Measurements from ENCODE around the gene SNRPA1. TPM values are rescaled to one million over a fixed set of nuclear protein-coding genes. Genes with fewer than 3 reads are reported as not detected.

The SNRPA1 gene
- total and polyA plus RNA-seq, 2 donors (not counting 1 experiment from before 2014, with no cell fraction given): 97.7 to 113 TPM

DNA sequence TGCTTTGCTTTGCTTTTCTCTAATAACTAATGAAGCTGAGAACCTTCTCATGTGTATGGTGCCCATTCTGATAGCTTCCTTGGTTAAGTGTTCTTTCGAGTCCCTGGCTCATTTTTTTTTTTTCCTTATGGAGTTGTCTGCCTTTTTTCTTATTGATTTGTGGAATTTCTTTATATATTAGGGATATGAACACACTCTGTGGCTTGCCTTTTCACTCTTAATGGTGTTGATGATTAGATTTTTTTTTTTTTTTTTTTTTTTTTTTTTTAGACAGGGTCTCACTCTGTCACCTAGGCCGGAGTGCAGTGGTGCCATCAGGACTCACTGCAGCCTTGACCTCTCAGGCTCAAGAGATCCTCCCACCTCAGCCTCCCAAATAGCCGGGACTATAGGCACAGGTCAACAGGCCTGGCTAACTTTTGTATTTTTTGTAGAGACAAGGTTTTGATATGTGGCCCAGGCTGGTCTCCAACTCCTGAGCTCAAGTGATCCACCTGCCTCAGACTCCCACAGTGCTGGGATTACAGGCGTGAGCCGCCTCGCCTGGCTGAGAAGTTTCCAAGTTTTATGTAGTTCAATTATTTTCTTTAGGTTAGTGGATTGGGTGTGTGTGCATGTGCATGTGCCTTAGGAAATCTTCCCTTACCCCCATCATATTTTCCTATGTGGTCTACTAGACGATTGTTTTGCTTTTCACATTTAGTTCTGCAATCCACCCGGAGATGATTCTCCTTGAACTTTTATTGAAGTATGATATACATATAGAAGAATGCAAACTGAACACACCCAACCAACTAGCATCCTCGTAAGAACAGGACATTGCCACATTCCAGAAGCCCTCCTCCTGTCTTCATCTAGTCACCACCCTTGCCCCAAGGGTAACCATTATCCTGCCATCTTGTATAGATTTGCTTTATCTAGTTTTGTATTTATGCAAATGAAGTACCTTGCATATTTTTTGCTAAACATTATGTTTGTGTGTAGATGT lies 1.7 kb upstream of the SNRPA1 start:
- Histone ChIP-seq H3K4me3 (ENCODE audit: control extremely low read depth in 1 of 5, extremely low read depth in 1 of 5, insufficient read depth in 1 of 5, low read depth in 2 of 5, low read length in 4 of 5) (no peak overlapping the region), H3K27ac (ENCODE audit: low read length in 2 of 2) (no peak overlapping the region), H3K4me2 (replicated peaks; ENCODE audit: low read depth, low read length, poor library complexity, severe bottlenecking) (no peak overlapping the region), H4K20me1 (ENCODE audit: control insufficient read depth, insufficient read depth, low read length, poor library complexity, severe bottlenecking) (peaks cover 31% of the 10 kb centered on the region), H2AFZ (ENCODE audit: insufficient read depth, low read depth, low read length, poor library complexity, severe bottlenecking) (no peak overlapping the region), H3K9me3 (ENCODE audit: control extremely low read depth in 1 of 3, control insufficient read depth in 2 of 3, insufficient read depth in 1 of 3, low read length in 2 of 3) (peaks cover 0 to 4% (median 0%) of the 10 kb centered on the region in 3 donors), H3K27me3 (replicated peaks in 1 of 4; ENCODE audit: control extremely low read depth in 1 of 4, control insufficient read depth in 3 of 4, insufficient read depth in 4 of 4, low read length in 3 of 4) (no peaks in the 10 kb centered on the region), H3K79me2 (ENCODE audit: control insufficient read depth, insufficient read depth, low read length) (peaks cover 34% of the 10 kb centered on the region), H3K4me1 (ENCODE audit: control insufficient read depth in 2 of 2, insufficient read depth in 2 of 2, low read length in 2 of 2) (peaks cover 28% of the 10 kb centered on the region in 2 donors), H3K9ac (ENCODE audit: low read length) (no peak overlapping the region), H3K36me3 (replicated peaks in 1 of 2; ENCODE audit: control extremely low read depth in 1 of 2, control insufficient read depth in 1 of 2, extremely low read depth in 1 of 2, insufficient read depth in 2 of 2, low read length in 1 of 2) (peaks cover 4 to 5% of the 10 kb centered on the region in 2 experiments)
- CTCF ChIA-PET: interaction anchor here (1.5 to 13.9 kb wide), 4 partner anchors 8 to 359 kb away, joined by 3 to 159 read pairs (median 10); no protein-coding TSS in a partner anchor
- no peaks in the 10 kb centered on the region for H3K27me3 Mint-ChIP-seq
- intact Hi-C loops (cut with micrococcal nuclease): no loop called here
- ATAC-seq (ENCODE audit: low read depth): no peak
- POLR2A ChIA-PET: no interaction called here
- TF ChIP-seq EZH2 (IDR thresholded peaks at IDR 0.05; ENCODE audit: borderline replicate concordance, insufficient read depth, low read depth, low read length, poor library complexity, severe bottlenecking): no peak
- TF ChIP-seq CTCF (IDR thresholded peaks at IDR 0.05): no peak
- peak overlapping the region; percentile 98 for H3K27ac Mint-ChIP-seq
- WGBS (ENCODE audit: insufficient coverage): no CpG with 5 or more reads among the region's 9 CpGs
- no peaks in the 10 kb centered on the region for H3K9me3 Mint-ChIP-seq (ENCODE audit: insufficient read depth)
- peak overlapping the region; percentile 96 for H3K4me3 Mint-ChIP-seq
- H3K4me1 Mint-ChIP-seq: peaks cover 36% of the 10 kb centered on the region
- no peak for DNase-seq

Measured in B cell (primary cell).